ENCODE measurements around the gene LPP. TPM values are rescaled to one million over a fixed set of nuclear protein-coding genes. Genes with fewer than 3 reads are reported as not detected.
A peak's percentile ranks its signal among the peaks of the same experiment; 100 is the strongest.

The LPP gene
- total and polyA plus RNA-seq, 2 of the 4 experiments (the other 2 are of a cell fraction) = 16.0 to 130 TPM

GRCh38 chr3:188197388-188197847 lies 43.5 kb downstream of the LPP start:
- no peak for TF ChIP-seq NFE2L2 (IDR thresholded peaks at IDR 0.05; ENCODE audit: low read depth, low read length)
- TF ChIP-seq BHLHE40 (IDR thresholded peaks at IDR 0.05; ENCODE audit: low read depth, low read length) = no peak
- no peak for TF ChIP-seq SMC3 (IDR thresholded peaks at IDR 0.05; ENCODE audit: low read depth, low read length)
- TF ChIP-seq POLR2A (IDR thresholded peaks at IDR 0.05; ENCODE audit: low read depth, low read length) = no peak
- TF ChIP-seq RAD21 (IDR thresholded peaks at IDR 0.05; ENCODE audit: low read length) = no peak
- TF ChIP-seq CTCF (conservative IDR thresholded peaks at IDR 0.05; ENCODE audit: low read depth, low read length) = no peak
- TF ChIP-seq FOS (IDR thresholded peaks at IDR 0.05; ENCODE audit: low read depth, low read length) = no peak
- TF ChIP-seq MXI1 (IDR thresholded peaks at IDR 0.05; ENCODE audit: borderline replicate concordance, low read depth, low read length) = no peak
- TF ChIP-seq RFX5 (IDR thresholded peaks at IDR 0.05; ENCODE audit: low read depth, low read length) = no peak
- no peak for TF ChIP-seq MAFK (IDR thresholded peaks at IDR 0.05; ENCODE audit: low read depth, low read length)
- TF ChIP-seq CHD1 (IDR thresholded peaks at IDR 0.05; ENCODE audit: low read depth, low read length) = no peak
- TF ChIP-seq CEBPB (IDR thresholded peaks at IDR 0.05; ENCODE audit: low read depth, low read length) = no peak
- TF ChIP-seq, protein P1, sequence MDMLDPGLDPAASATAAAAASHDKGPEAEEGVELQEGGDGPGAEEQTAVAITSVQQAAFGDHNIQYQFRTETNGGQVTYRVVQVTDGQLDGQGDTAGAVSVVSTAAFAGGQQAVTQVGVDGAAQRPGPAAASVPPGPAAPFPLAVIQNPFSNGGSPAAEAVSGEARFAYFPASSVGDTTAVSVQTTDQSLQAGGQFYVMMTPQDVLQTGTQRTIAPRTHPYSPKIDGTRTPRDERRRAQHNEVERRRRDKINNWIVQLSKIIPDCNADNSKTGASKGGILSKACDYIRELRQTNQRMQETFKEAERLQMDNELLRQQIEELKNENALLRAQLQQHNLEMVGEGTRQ (IDR thresholded peaks at IDR 0.05; ENCODE audit: low read depth, low read length) = no peak
- no peak for TF ChIP-seq MAZ (IDR thresholded peaks at IDR 0.05; ENCODE audit: borderline replicate concordance, low read depth, low read length)
- TF ChIP-seq RCOR1 (IDR thresholded peaks at IDR 0.05; ENCODE audit: insufficient replicate concordance, low read length) = no peak
- TF ChIP-seq, protein P2, sequence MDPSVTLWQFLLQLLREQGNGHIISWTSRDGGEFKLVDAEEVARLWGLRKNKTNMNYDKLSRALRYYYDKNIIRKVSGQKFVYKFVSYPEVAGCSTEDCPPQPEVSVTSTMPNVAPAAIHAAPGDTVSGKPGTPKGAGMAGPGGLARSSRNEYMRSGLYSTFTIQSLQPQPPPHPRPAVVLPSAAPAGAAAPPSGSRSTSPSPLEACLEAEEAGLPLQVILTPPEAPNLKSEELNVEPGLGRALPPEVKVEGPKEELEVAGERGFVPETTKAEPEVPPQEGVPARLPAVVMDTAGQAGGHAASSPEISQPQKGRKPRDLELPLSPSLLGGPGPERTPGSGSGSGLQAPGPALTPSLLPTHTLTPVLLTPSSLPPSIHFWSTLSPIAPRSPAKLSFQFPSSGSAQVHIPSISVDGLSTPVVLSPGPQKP (IDR thresholded peaks at IDR 0.05; ENCODE audit: borderline replicate concordance, low read depth, low read length) = no peak
- Histone ChIP-seq H2BK120ac (ENCODE audit: low read depth, low read length) (no peak overlapping the region), H2AK5ac (ENCODE audit: low read depth, low read length) (peak overlapping the region; percentile 25; the same call in 1 of the 2 replicates), H3K56ac (ENCODE audit: extremely low read depth, insufficient read depth, low read length) (no peak overlapping the region), H3K18ac (ENCODE audit: low read depth, low read length) (no peak overlapping the region), H3K27ac (ENCODE audit: insufficient read depth, low read length) (no peak overlapping the region), H3K4ac (ENCODE audit: low read depth, low read length) (no peak overlapping the region), H3K27me3 (ENCODE audit: control insufficient read depth, insufficient read depth, low read length) (no peaks in the 10 kb centered on the region), H4K5ac (ENCODE audit: low read depth, low read length) (no peak overlapping the region), H3K14ac (replicated peaks; ENCODE audit: low read depth, low read length) (peak overlapping the region; percentile 17; the same call in 1 of the 2 replicates), H2AK9ac (replicated peaks; ENCODE audit: low read depth, low read length, poor library complexity) (peak overlapping the region; percentile 46), H2BK15ac (ENCODE audit: low read depth, low read length) (no peak overlapping the region), H4K8ac (ENCODE audit: low read depth in 2 of 2, low read length in 2 of 2) (no peak overlapping the region), H4K91ac (ENCODE audit: insufficient read depth, low read depth, low read length) (no peak overlapping the region), H3K4me1 (ENCODE audit: control insufficient read depth, insufficient read depth, low read length) (peaks cover 26% of the 10 kb centered on the region), H3K79me1 (ENCODE audit: low read depth in 1 of 2, low read length in 2 of 2) (peaks cover 37 to 83% of the 10 kb centered on the region in 2 experiments), H3K4me2 (ENCODE audit: low read depth, low read length) (no peak overlapping the region), H3K4me3 (ENCODE audit: insufficient read depth, low read depth, low read length) (no peak overlapping the region), H3K9me3 (ENCODE audit: control insufficient read depth, insufficient read depth, low read length) (no peaks in the 10 kb centered on the region), H2AFZ (replicated peaks; ENCODE audit: low read length, poor library complexity) (no peak overlapping the region), H3K36me3 (ENCODE audit: control insufficient read depth, insufficient read depth, low read length) (peaks cover 14% of the 10 kb centered on the region), H3K23ac (ENCODE audit: low read depth, low read length) (peak overlapping the region; percentile 10; the same call in 1 of the 2 replicates), H3K9ac (ENCODE audit: low read depth, low read length) (no peak overlapping the region), H3K9me1 (ENCODE audit: insufficient read depth, low read length) (peaks cover 45% of the 10 kb centered on the region), H2BK20ac (ENCODE audit: low read depth, low read length) (no peak overlapping the region; the same call in 1 of the 2 replicates), H2BK5ac (ENCODE audit: low read depth, low read length, poor library complexity, severe bottlenecking) (no peak overlapping the region), H4K20me1 (ENCODE audit: insufficient read depth, low read length) (peaks cover 78% of the 10 kb centered on the region)
- ATAC-seq (ENCODE audit: low read depth) (no peak), DNase-seq (no peak)
- WGBS, 2 experiments (ENCODE audit: extremely low coverage in 2 of 2, insufficient read length in 1 of 2) = 80% methylated on average over 2 of the region's 8 CpGs; no CpG with 5 or more reads in 1 of the 2 experiments
- ChIA-PET CTCF (no interaction called here), POLR2A (ENCODE audit: unreplicated experiment) (no interaction called here)
- intact Hi-C loops (cut with micrococcal nuclease) (no loop called here), dilution Hi-C loops (cut with HindIII; ENCODE audit: low sequenced_read_pairs, unreplicated experiment) (no loop called here), in situ Hi-C loops (cut with MboI; ENCODE audit: low sequenced_read_pairs) (no loop called here)
- BruUV-seq (replicated peaks) = no TSS peak
